ENCODE data around the gene MED8.

MED8 gene

GRCh38 chr1:43389326-43390313 lies at the start of gene MED8, which contains the start of gene SZT2:
MED8 (minus strand) TSS chr1:43389800; CDS start chr1:43389764, 36 bp downstream.
SZT2 (plus strand) TSS chr1:43389899; CDS start chr1:43389969, 70 bp downstream.
- DNase-seq: peak; percentile 96

- DNase-seq: peak; percentile 51
Measured at GRCh38 chr1:43438953-43439581, 49.5 kb upstream of the MED8 start.

DNA sequence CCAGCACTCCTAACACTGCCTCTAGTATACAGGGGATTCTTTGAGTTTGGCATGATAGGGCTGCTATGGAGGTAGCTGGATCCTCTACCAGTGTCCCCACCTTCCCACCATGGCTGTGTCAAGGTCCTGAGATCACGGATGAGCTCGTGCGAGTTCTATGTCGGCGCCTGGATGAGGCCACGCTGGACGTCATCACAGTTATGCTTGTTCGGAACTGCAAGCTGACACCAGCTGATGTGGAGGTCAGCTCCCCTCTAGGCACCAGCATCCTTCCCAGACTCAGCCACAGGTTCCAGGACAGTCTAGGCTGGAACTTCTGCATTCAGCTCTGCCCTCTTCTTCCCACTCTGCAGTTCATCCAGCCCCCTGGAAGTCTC lies 49.0 kb upstream of the MED8 start:
- DNase-seq: no peak

GRCh38 chr1:43438006-43438405 lies 48.4 kb upstream of the MED8 start:
- DNase-seq: no peak

DNA sequence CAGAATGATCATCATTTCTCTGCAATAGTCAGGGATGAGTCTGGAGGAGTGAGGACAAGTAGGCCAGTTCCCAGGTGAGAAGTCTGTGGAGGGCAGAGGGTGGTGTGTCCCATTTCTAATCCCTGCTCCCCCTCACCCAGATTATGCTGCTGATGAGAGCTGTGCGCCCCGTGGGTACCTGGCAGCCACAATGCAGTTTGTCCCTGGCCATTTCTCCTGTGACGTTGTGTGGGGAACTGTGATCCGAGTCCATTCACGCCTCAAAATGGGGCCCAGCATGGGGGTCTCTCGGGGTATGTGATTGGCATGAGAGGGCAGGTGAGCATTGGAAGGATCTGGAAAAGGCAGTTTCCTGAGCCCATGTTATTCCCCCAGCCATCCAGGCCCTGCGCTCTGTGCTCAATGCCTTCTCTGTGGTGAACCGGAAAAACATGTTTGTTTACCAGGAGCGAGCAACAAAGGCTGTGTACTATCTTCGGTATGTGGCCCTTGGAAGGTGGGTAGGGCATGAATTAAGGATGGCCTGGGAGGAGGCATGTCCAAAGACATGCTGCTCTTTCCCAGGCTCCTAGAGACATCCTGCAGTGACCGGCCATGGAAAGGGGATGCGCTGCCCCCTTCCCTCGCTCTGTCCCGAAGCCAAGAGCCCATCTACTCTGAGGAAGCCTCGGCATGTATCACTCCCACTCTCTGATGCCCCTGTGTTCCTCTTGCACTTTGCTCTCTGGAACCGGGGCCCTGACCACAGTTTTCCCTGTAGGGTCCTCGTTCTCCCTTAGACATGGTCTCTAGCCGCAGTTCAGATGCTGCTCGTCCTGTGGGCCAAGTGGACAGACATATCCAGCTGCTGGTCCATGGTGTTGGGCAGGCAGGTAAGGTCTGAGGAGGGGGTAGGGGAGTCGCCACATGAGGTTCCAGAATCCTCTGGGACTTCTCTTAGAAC lies 47.7 kb upstream of the MED8 start:
- DNase-seq: no peak

DNA sequence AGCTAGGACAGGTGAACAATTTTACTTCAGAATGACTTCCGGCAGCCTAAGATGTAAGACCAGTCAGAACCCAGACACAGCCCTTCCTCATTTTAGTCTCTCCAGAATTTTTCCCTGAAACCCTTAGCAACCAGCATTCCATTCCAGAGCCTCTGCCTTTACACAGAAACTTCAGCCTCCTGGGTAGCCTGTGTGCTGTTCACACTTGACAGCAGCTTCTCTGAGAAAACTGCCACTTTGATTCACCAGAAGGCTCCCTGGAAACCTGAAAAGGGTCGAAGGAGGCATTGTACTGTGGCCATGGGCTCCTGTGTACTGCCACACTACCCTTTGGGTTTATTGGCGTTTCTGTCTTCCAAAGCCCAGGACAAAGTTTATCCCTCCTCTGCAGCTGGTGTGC lies 46.8 kb upstream of the MED8 start:
- DNase-seq: no peak

GRCh38 chr1:43435146-43436145 lies 45.8 kb upstream of the MED8 start:
- DNase-seq: no peak

DNA sequence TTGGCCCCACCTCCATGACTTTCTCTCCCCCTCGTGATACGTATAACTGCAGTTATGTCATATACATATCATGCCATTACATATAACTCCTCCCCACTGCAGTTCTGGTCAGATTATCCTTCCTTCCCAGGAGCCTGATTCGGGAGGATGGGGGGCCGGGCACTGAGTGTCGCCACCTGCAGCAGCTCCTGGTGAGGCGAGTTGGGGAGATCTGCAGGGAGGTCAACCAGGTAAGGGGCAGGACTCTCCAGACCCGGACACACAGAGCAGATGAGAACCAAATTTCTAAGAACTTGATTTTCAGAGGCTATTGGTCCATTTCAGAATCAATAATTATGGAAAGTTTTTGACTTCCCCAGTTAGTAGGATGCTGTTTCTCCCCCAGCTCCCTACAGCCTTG lies 44.7 kb upstream of the MED8 start:
- no peak for DNase-seq

DNA sequence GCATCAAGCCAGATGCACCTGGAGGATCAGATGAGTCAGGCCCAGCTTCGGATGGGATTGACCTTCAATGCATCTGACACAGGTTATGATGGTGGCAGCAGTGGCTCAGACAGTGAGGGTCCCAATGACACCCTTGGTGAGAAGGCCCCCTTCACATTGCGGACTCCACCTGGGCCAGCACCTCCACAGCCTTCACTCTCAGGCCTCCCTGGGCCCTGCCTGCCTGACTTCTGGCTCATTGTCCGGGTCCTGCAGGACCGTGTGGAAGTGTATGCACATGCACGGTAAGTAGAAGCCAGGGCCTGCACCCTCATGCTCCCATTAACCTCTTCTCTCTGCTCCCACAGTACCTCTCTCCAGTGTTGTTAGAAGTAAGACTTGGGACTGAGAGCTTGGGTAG lies 43.3 kb upstream of the MED8 start:
- DNase-seq: no peak

DNA sequence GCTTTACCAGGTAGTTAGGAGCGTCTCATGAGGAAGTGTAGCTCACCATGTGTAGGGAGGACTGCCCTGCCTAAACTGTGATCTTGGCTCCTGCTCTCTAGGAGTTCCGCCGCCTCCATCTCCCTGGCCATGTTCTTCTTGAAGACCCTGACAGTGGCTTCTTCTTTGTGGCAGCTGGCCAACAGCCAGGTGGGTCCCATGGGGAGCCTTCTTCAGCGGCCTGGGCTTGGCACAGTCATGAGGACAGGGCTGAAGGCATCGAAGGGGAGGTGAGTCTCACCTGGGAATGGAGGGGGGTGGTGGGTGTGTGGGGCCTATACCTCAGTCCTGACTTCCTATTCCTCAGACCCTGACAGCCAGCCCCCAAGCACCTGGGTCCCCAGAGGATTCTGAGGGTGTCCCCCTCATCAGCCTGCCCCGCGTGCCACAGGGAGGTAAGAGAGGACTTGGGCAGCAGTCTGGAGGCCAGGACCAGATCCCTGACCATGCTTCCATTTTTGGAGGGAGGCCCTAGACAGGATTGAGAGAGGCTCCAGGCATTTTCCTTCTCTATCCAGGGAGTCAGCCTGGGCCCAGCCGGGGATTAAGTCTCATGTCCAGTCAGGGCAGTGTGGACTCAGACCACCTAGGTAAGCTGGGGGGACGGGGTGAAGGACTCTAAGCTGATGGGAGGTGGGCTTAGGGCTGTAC lies 42.7 kb upstream of the MED8 start:
- DNase-seq: no peak

DNA sequence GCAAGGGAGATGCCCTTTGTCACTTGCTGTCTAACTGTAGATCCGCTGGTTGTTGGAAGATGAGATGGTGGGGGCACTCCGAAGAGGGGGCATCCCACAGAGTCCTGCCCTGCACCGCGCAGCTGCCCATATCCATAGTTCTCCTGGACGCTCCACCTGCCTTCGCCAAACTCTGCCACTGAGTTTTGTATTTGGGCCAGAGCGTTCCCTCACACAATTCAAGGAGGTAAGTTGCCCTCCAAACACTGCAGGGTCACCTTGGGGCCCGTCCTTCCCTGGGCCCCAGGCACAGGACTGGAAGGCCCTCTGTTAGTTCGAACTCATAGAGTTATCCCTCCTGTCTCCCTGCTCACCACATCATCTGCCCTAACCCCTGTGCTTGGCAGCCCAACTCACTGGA lies 42.1 kb upstream of the MED8 start:
- no peak for DNase-seq

DNA sequence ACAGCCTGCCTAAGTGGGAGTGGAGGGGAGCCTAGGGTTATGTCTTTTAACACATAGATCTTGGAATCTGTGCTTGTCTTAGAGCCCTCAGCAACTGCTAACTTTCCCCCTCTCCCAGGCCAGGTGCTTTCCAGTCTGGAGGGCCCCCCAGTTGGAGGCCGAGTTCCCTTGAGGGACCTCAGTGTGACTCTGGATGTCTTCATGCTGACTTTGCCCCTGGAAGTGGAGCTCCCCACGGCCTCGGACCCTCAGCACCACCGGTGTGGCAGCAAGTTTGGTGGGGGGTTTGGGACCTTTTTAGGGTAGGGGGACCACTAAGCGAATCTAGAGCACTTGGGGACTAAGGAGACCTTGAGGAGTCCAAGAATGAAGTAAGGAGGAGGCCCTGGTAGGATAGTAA lies 41.2 kb upstream of the MED8 start:
- no peak for DNase-seq

DNA sequence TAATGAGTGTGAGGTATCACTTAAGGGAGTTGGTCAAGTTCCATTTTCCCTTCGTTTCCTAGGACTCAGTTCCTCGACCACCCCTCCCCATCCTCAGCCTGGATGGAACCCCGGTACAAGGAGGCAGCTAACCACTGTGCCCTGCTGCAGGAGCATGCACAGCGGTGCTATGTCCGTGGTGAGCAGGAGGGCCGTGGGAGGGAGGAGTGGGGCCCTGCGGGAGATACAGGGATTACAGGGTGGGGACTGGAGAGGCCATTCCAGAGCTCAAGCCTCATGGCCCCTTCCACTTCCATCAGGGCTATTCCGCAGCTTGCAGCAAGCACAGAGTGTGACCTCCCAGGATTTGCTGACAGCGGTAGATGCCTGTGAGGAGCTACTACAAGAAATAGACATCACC lies 38.3 kb upstream of the MED8 start:
- no peak for DNase-seq

GRCh38 chr1:43427524-43427923 lies 37.9 kb upstream of the MED8 start:
- DNase-seq: peak; percentile 80

- no peak for DNase-seq
Measured at GRCh38 chr1:43426221-43426620, 36.6 kb upstream of the MED8 start.

DNA sequence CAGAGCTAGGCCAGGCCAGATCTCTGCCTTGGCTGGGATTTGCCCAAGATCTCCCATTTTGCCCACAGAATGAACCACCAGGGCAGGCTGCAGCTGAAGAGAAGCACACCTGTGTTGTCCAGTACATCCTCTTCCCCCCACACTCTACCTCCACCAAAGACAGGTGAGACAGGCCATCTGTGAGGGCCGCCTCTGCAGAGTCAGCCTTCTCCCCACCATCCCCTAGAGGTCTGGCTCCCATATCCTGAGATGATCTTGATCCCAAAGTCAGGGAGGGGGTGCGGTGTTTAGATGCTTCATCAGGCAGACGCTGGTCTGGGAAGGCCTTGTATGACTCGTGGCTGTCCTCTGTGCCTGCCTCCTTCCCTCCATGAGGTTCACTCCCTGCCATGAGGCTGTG lies 35.4 kb upstream of the MED8 start:
- DNase-seq: no peak

DNA sequence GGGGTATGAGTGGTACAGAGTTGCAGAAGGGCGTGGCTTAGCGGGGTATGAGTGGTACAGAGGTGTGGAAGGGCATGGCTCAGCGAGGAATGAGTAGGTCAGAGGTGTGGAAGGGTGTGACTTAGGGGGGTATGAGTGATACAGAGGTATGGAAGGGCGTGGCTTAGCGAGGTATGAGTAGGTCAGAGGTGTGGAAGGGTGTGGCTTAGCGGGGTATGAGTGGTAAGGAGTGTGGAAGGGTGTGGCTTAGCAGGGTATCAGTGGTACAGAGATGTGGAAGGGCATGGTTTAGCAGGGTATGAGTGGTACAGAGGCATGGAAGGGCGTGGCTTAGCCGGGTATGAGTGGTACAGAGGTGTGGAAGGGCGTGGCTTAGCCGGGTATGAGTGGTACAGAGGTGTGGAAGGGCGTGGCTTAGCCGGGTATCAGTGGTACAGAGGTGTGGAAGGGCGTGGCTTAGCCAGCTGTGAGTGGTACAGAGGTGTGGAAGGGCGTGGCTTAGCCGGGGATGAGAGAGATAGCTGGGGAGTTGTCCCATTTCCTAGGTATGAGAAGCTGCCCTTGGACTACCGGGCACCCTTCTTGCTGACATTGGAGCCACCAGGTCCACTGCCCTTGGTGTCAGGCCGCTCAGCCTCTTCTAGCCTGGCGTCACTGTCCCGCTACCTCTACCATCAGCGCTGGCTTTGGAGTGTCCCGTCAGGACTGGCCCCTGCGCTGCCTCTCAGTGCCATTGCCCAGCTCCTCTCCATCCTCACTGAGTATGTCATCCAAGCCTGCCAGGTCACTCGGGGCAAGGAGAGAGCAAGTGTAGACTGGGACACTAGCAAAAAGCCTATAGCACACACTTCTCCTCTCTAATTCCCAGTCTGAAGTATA lies 34.3 kb upstream of the MED8 start:
- DNase-seq: no peak

- DNase-seq: no peak
Measured at GRCh38 chr1:43422995-43423671, 33.5 kb upstream of the MED8 start.

- DNase-seq: no peak
Measured at GRCh38 chr1:43421976-43422750, 32.6 kb upstream of the MED8 start.
